ENCODE results near the gene MED12.

Gene MED12

DNA sequence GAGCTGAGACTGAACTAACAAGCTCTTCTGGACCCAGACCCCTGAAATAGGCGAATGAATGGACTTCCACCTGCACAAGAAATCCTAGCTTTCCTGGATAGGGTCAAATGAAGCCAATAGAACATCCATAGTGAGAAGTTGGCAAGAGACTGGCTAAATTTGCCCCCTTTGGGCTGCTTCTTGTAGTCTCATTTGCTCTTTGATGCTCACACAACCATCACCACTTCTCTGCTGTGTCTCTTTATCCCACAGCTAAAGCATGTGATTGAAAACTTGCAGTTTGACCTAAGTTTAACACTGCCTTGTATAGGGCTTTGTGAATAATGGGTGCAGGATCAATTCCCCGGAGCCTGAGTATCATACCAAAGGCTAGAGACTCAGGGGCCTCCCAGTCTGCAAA lies 64.5 kb downstream of the MED12 start:
- Histone ChIP-seq H3K4me3 (ENCODE audit: low read depth, low read length) (no peak overlapping the region), H3K4me1 (no peaks in the 10 kb centered on the region; the same call in 1 of the 2 replicates), H3K9me3 (no peaks in the 10 kb centered on the region), H3K27me3 (no peaks in the 10 kb centered on the region), H3K36me3 (no peaks in the 10 kb centered on the region)
- DNase-seq, result no peak
- TF ChIP-seq, protein P1, sequence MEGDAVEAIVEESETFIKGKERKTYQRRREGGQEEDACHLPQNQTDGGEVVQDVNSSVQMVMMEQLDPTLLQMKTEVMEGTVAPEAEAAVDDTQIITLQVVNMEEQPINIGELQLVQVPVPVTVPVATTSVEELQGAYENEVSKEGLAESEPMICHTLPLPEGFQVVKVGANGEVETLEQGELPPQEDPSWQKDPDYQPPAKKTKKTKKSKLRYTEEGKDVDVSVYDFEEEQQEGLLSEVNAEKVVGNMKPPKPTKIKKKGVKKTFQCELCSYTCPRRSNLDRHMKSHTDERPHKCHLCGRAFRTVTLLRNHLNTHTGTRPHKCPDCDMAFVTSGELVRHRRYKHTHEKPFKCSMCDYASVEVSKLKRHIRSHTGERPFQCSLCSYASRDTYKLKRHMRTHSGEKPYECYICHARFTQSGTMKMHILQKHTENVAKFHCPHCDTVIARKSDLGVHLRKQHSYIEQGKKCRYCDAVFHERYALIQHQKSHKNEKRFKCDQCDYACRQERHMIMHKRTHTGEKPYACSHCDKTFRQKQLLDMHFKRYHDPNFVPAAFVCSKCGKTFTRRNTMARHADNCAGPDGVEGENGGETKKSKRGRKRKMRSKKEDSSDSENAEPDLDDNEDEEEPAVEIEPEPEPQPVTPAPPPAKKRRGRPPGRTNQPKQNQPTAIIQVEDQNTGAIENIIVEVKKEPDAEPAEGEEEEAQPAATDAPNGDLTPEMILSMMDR (IDR thresholded peaks at IDR 0.05; ENCODE audit: low read depth, low read length), result no peak

DNA sequence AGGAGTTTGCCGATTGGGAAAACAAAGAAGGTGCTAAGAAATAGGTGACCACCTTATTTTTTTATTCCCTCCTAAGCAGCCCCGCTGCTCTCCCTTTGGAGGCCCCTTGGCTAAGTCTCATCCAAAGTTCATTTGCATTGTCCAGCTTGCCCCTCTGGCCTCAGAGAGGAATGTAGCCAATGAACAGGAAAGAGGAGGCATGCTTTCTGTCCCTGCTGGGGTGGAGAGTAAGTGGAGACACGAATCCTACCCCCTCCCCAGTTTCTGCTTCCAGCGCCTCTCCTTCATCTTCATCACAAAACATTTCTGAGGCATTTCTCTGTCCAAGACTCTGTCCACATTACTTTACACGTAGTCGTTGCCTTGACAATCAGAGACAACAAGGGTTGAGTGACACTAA lies 64.9 kb downstream of the MED12 start:
- no peak overlapping the region for H3K4me3 ChIP-seq (ENCODE audit: low read depth, low read length)
- TF ChIP-seq, protein P1 (IDR thresholded peaks at IDR 0.05; ENCODE audit: low read depth, low read length), result no peak

DNA sequence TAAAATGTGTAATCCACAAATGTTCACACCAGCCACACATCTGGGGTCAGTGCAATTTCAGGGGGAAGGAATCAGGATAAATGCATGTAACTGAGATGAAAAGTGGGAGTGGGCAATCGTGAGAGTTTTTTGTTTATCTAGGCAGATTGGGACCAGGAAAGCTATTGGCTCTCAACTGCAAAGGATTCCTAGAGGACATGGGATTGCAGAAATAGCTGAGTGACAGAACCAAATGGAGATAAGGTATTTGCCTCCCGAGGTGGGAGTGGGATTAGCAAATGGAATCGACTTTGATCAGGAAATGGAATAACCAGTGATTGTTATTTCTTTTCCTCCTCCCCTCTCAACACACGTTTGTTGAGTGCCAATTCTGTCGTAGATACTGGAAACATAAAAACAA lies 65.7 kb downstream of the MED12 start:
- DNase-seq, result no peak
- Histone ChIP-seq H3K4me3 (ENCODE audit: low read depth, low read length) (no peak overlapping the region), H3K4me1 (no peaks in the 10 kb centered on the region; the same call in 1 of the 2 replicates), H3K9me3 (no peaks in the 10 kb centered on the region), H3K36me3 (no peaks in the 10 kb centered on the region), H3K27me3 (no peaks in the 10 kb centered on the region)
- TF ChIP-seq, protein P1 (IDR thresholded peaks at IDR 0.05; ENCODE audit: low read depth, low read length), result no peak

More for the DNA sequence above, 64.9 kb downstream of the MED12 start:
- Histone ChIP-seq H3K9me3 (no peaks in the 10 kb centered on the region), H3K4me1 (no peaks in the 10 kb centered on the region; the same call in 1 of the 2 replicates), H3K36me3 (no peaks in the 10 kb centered on the region), H3K27me3 (no peaks in the 10 kb centered on the region)
- no peak for DNase-seq

DNA sequence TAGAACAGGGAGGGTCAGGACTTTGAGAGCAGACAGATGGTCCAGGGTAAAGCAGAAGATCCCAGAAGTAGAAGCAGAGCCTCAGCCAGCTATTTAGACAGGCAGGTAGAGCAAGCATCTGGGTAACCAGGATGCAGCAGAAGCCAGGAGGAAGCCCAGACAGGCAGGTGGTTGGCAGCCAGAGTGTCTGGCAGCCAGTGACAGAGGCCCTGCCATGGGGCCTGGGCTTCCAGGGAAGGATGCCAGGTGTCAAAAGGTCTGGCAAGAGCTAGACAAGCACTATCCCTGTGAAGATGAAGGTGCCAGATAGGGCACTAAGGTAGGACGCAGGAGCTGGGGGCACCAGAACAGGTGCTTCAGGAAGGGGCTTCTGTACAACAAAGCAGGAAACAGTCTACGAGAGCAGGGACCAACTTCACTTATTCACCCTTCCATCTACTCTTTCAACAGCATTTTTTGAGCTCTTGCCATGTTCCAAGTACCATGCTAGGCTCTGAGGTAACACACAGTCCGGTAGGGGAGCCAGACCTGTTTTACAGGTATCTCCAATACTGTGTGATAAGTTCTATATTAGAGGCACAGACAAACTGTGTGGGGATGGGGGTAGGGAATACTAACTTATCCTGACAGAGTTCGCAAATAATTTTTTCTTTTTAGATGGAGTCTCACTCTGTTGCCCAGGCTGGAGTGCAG lies 66.6 kb downstream of the MED12 start:
- H3K4me3 ChIP-seq (ENCODE audit: low read depth, low read length), result no peak overlapping the region
- no peak for DNase-seq
- H3K36me3 ChIP-seq, result no peaks in the 10 kb centered on the region
- TF ChIP-seq, protein P1 (IDR thresholded peaks at IDR 0.05; ENCODE audit: low read depth, low read length), result no peak
- H3K27me3 ChIP-seq, result no peaks in the 10 kb centered on the region
- no peaks in the 10 kb centered on the region for H3K9me3 ChIP-seq
- no peaks in the 10 kb centered on the region for H3K4me1 ChIP-seq

DNA sequence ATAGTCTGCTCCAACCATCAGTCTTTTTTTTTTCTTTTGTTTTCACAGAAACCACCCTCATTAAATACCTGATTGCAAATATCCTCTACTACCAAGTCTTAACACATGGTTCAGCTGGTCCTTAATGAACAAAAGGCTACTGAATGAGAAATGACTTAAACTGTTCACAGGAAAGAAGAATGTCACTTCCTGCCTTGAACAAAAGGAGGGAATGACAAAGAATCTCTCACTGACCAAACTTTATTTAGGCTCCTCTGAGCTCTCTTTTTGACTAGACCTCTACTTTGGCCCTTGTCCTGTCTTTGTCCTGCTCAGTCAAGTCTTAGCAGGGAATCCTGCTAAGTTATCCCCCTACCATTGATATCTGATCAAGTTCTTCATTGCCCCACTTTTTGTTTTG lies 72.9 kb downstream of the MED12 start:
- TF ChIP-seq, protein P1 (IDR thresholded peaks at IDR 0.05; ENCODE audit: low read depth, low read length), result no peak
- Histone ChIP-seq H3K4me1 (no peaks in the 10 kb centered on the region), H3K4me3 (ENCODE audit: low read depth, low read length) (no peak overlapping the region), H3K36me3 (no peaks in the 10 kb centered on the region), H3K27me3 (no peaks in the 10 kb centered on the region), H3K9me3 (no peaks in the 10 kb centered on the region)
- no peak for DNase-seq
